RWPE1 (cell line): Measurements from ENCODE around the gene CARS2.
"Not testable (repeated sequence)": the region's sequence is repeated elsewhere in the genome, so short reads cannot be mapped to it uniquely, and the experiment has no call there.

ENCODE experiments used
- CTCF ChIA-PET: fragments of 350-600 bp; sonication (Branson Sonifier 250); formaldehyde crosslinking; extraction: SDS; loops from one replicate; lab custom pipeline; 2021; lab: Yijun Ruan, JAX
- POLR2A ChIA-PET: fragments of 400-600 bp; formaldehyde crosslinking; extraction: SDS; loops from one replicate; lab custom pipeline; 2020; ENCODE audit warnings: antibody characterized with exemption; ENCODE audit not compliant: low non-redundant PET; lab: Yijun Ruan, JAX
- DNase-seq: peaks from one replicate; pipeline ENCODE4 v3.0.0; 2012; ENCODE audit warnings: low spot score
- H3K27ac ChIP-seq: fragments of 450-650 bp; 2 replicates; pipeline ENCODE4 v1.5.1; 2017
- CTCF ChIP-seq: fragments of 450-650 bp; conservative IDR thresholded peaks from 2 replicates; pipeline ENCODE4 v1.5.1; 2017; ENCODE audit warnings: low read depth, mild to moderate bottlenecking

The CARS2 gene

GRCh38 chr13:110610955-110611595 is 94.8 kb downstream of the CARS2 start:
- POLR2A ChIA-PET: no interaction called here
- H3K27ac ChIP-seq: no peak overlapping the region
- CTCF ChIA-PET: interaction anchor here (0.7 kb wide), 1 partner anchor 316 kb away, joined by 4 read pairs; no protein-coding TSS in a partner anchor
- no peak for DNase-seq
- TF ChIP-seq CTCF: no peak

- H3K27ac ChIP-seq: no peak overlapping the region
- POLR2A ChIA-PET: no interaction called here
- no peak for TF ChIP-seq CTCF
- no peak for DNase-seq
- CTCF ChIA-PET: no interaction called here
Observed at GRCh38 chr13:110607675-110608224, 98.2 kb downstream of the CARS2 start.

- POLR2A ChIA-PET, CTCF ChIA-PET, H3K27ac ChIP-seq, DNase-seq: not testable (repeated sequence)
Observed at GRCh38 chr13:110606281-110606680, 99.6 kb downstream of the CARS2 start.

GRCh38 chr13:110605132-110605531 is 100.8 kb downstream of the CARS2 start:
- no peak for DNase-seq
- TF ChIP-seq CTCF: no peak
- no peak overlapping the region for H3K27ac ChIP-seq
- ChIA-PET CTCF (no interaction called here), POLR2A (no interaction called here)

GRCh38 chr13:110600980-110601379 is 104.9 kb downstream of the CARS2 start:
- ChIA-PET POLR2A (no interaction called here), CTCF (interaction anchor here (1.1 kb wide), 1 partner anchor 116 kb away, joined by 5 read pairs; no protein-coding TSS in a partner anchor)
- no peak for DNase-seq
- no peak overlapping the region for H3K27ac ChIP-seq
- TF ChIP-seq CTCF: no peak

GRCh38 chr13:110600261-110600819 is 105.6 kb downstream of the CARS2 start:
- no peak for TF ChIP-seq CTCF
- POLR2A ChIA-PET: no interaction called here
- H3K27ac ChIP-seq: no peak overlapping the region
- no peak for DNase-seq
- CTCF ChIA-PET: no interaction called here
